ENCODE measurements around the gene IFITM5.
"Not testable (repeated sequence)": the region's sequence is repeated elsewhere in the genome, so short reads cannot be mapped to it uniquely, and the experiment has no call there.

IFITM5 gene

DNA sequence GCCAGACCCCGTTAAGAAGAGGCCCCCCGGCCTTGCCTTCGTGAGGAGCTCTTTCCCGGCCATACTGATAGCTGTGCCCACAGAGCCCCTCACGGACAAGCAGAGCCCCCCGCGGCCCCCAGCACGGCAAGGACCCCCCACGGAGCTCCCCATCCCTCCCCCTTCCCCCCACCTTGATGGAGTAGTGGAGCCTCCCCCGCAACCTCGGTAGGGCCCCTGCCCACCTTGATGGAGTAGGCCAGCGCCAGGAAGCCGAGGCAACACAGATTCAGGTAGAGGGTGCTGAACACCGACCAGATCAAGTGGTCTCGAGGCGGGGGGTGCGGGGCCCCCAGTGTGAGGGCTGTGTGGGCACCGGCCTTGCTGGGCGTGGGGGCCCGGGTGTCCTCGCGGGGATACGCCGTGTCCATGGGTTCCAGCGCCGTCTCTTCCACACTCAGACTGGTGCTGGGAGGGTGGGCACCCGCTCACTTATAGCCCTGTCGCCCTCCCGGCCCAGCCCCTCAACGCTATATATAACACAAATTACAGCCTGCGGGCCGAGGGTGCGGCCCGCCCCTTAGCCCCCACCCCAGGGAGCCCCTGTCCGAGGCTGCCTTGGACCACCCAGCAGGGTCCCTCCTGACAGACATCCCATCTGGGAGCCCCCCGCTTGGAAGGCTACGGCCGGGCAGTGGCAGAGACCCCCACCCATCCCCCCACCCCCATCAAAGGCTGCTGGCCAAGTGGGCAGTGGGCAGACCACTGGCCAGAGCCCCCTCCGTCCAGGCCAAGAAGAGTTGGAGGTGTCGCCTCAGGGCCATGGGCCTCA lies at the start of gene IFITM5:
IFITM5 (minus strand) TSS at position 446 of the 811 bp plus-strand sequence; CDS start at position 410, 36 bp downstream.
- DNase-seq, result no peak

DNA sequence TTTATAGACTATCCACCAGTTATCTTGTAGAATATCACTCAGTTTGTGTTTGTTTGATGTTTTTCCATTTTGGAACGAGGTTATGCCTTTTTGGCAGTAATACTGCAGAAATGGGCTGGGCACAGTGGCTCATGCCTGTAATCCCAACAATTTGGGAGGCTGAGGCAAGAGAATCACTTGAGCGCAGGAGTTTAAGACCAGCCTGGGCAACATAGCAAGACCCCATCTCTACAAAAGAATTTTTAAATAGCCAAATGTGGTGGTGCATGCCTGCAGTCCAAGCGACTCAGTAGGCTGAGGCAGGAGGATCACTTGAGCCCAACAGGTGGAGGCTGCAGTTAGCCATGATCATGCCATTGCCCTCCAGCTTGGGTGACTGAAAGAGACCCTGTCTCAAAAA lies 47.2 kb upstream of the IFITM5 start:
- DNase-seq, result no peak

- no peak for DNase-seq
Measured at GRCh38 chr11:344836-345578, 45.7 kb upstream of the IFITM5 start.

- no peak for DNase-seq
Measured at GRCh38 chr11:342328-342727, 43.0 kb upstream of the IFITM5 start.

GRCh38 chr11:340539-341512 lies 41.5 kb upstream of the IFITM5 start:
- no peak for DNase-seq

DNA sequence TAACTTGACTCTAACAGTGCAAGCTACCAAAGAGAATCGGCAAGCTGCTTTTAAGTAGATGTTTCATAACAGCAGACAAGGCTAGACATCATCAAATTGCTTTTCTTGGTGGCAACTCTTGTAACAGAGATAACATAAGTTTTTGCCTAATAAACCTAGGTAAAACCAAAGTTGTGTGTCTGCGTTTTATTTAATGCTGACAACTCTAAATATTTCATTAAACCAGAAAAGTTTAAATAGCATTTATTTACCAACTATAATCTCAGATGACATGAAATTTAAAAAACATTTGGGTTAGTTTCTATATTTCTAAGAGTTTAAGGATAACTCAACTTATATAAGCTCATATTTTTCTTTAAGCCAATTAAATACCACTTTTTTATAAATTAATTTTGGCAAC lies 40.6 kb upstream of the IFITM5 start:
- DNase-seq, result no peak

- DNase-seq, result no peak
Measured at GRCh38 chr11:337711-338110, 38.4 kb upstream of the IFITM5 start.

DNA sequence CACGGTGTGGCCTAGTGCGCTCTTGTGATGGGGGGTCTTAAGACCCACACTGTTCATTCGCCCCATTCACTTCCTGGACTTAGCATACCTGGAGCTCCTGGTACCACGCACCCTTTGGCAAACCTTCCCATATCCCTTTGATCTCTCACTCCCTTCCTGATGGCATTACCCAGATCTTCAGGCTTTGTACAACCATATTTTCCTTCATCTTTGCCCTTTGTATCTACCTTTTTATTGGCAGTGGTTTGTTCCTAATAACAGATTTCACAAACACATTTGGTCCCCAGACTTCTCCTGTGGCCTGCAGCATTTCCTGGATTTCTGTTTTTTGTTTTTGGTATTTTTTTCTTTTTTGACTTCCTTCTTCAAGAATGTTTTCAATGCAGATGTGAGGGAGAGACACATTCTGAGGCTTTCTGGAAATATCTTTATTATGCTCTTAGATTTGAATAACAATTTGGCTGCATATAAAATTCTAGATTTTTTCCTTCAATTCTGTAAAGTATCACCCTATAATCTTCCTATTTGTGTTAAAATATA lies 37.4 kb upstream of the IFITM5 start:
- no peak for DNase-seq

DNA sequence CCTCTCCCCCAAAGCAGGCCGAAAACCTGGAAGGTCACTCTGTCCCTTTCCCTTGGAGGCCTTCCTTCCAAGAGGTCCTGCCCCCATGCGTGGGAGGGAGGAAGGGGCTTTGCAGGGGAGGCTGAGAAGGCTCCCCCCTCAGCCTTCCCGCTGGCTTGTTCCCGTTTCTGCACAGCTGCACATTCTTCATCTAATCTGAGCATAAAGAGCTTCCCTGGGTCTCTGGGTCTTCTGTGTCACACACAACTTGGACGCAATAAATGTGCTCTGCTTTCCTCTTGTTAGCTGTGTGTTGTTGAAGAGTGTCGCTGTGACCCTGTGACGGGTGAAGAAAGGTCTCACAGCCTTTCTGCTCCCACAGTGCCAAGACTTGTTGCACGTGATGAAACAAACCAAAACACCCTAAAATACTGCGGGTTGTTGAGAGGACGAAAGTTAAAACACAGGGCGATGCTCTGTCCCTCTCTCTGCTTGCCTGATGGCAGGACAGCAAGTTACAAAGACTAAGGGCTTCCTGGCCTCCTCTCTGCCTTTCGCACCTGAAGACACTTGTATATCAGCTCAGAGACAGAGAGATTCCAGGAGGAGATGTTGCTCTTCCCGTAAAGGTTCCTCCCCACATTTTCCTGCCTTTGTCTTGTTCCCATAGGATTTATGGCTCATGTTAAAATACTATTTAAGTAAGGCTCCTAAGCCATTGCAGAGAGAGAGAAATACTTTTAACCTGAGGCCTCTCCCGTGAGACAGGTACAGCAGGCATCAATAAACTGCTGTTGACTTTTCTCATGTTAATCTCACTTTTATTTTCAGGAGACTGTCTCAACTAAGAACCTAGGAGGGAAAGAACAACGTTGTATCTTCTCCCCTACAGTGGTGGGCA lies 36.7 kb upstream of the IFITM5 start:
- no peak for DNase-seq

DNA sequence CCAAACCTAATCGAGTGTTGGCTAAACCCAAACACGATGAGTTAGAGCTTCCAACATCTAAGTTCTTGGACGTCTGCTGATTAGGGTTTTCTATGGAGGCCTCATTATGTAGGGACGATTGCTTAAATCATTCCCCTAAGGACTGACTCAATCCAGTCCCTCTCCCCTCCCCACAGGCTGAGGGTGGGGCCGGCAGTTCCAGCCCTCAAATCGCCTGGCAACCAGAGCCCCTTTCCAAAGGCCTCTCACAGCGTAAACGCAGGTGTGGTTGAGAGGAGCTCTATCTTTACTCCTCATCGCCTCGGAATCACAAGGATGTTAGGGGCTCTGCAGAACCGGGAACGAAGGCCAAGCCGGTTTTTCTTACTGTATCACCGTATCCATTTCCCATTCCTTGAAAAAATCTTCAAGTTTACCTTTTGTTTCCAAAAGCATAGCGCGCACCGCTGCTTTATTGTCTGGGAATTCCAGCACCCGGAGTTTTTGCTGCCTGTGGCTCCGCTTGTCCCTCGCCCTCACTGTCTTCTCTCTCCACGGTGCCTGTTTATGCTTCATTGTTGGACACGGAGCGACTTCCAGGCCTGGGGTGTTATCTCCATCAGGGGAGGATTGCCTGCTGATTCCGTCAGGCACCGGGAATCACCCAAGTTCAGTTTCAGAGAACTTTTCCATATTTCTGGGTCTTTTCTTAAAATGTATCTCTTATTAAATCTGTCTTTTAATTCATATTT lies 35.1 kb upstream of the IFITM5 start:
- no peak for DNase-seq

DNA sequence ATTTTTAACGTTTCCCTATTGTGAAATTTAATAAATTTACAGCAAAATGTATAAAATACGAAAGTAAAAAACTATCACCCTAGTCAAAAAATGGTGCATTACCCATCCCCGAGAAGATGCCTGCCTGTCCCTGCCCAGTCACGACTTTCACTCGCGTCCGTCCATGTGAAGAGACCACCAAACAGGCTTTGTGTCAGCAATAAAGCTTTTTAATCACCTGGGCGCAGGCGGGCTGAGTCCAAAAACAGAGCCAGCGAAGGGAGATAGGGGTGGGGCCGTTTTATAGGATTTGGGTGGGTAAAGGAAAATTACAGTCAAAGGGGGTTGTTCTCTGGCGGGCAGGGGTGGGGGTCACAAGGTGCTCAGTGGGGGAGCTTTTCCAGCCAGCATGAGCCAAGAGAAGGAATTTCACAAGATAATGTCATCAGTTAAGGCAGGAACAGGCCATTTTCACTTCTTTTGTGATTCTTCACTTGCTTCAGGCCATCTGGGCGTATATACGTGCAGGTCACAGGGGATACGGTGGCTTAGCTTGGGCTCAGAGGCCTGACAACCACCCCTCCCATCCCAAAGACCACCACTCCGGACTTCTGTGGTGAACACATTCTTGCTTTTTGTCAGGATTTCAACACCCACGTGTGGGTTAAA lies 34.4 kb upstream of the IFITM5 start:
- not testable (repeated sequence) for DNase-seq

DNA sequence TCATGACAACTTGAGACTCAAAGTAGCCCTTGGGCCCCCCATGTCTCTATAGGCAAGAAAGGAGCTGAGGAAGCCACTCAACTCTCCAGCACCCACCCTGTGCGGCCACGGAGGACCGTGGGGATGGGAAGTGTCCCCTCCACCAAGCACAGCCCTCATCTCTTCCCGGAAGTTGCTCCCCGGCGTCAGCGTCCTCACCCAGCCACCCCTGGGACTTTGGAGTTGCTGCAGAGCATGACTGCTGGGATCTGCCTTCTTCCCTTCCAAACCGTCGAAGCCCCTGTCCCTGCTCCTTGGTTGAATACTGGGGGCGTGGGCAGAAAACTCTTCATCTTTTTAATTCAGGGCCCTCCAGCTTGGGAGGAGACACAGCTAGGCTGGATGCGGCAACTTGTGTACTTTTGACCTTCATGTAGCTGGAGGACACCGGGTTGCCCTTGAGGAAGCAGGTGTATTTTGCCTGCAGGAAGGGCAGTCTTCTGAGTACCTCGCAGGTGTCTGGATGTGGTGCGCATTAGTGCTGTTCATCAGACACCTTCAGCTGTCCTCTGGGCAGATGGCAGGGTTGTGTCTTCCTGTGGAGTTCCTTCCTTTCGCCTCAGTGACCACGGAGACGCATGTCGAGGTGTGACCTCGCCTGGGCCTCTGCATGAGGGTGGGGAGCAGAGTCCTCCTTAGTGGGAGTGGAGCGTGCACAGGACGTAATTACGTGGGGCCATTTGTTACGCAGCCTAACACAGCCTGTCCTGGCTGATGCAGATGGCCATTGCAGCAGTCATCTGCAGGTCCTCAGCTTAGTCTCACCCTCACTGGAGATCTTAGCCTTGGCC lies 33.5 kb upstream of the IFITM5 start:
- DNase-seq, result no peak

- DNase-seq, result no peak
Measured at GRCh38 chr11:331358-332060, 32.2 kb upstream of the IFITM5 start.

- no peak for DNase-seq
Measured at GRCh38 chr11:330694-331357, 31.5 kb upstream of the IFITM5 start.

DNA sequence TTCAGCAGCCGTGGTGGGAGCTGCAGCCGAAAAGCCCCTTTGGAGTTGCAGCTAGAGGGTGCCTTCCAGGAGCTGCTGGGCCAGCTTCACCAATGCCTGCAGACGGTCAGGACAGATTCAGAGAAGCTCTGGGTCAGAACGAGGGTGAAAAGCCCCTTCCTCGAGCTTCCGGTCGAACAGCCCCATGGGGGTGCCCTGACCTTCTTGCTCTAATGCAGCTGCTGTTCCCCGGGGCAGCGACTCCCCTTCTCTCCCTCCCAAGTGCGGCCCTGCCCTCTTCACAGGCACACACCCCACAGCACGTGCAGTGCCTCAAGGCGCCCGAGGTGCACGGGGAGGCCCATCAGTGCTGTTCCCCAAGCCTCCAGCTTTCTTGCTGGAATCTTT lies 31.0 kb upstream of the IFITM5 start:
- no peak for DNase-seq

DNA sequence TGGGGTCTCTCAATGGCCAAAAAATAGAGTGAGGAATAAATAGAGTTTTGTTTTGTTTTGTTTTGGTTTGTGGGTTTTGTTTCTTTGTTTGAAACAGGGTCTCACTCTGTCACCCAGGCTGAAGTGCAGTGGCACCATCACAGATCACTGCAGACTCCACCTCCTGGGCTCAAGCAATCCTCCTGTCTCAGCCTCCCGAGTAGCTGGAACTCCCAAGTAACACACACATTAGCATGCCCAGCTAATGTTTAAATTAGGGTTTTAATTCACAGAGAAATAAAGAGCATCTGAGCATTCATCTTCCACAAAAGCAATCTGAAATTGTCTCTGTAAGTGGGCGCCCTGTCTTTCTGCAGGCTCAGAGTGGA lies 30.5 kb upstream of the IFITM5 start:
- DNase-seq, result no peak

DNA sequence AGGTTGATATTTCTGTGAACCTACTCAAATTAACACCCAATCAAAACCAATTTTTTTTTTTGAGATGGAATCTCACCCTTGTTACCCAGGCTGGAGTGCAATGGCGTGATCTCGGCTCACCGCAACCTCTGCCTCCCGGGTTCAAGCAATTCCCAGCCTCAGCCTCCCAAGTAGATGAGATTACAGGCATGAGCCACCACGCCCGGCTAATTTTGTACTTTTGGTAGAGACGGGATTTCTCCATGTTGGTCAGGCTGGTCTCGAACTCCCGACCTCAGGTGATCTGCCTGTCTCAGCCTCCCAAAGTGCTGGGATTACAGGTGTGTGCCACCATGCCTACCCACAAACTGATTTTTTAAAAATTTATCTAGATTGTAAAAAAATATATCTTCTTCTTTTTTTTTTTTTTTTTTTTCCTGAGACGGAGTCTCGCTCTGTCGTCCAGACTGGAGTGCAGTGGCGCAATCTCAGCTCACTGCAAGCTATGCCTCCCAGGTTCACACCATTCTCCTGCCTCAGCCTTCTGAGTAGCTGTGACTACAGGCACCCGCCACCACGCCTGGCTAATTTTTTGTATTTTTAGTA lies 29.3 kb upstream of the IFITM5 start:
- not testable (repeated sequence) for DNase-seq

- DNase-seq, result no peak
Measured at GRCh38 chr11:328012-328411, 28.7 kb upstream of the IFITM5 start.

Measured in NCI-H82 (cell line).